Choroid plexus epithelial cell (primary cell): Measurements from ENCODE around the gene FNIP1.
"Not testable (repeated sequence)": the region's sequence is repeated elsewhere in the genome, so short reads cannot be mapped to it uniquely, and the experiment has no call there.

Experiments used
- DNase-seq: peaks from one replicate; pipeline ENCODE4 v3.0.0-alpha.2; 2010; ENCODE audit warnings: low read depth
- H3K4me3 ChIP-seq: 2 replicates; pipeline ENCODE4 v1.5.1; 2011; ENCODE audit warnings: low read depth, mild to moderate bottlenecking, control low read depth, low read length, moderate library complexity
- TF ChIP-seq, protein P1 (sequence below): conservative IDR thresholded peaks from 2 replicates; pipeline ENCODE4 v1.5.1; 2011; ENCODE audit warnings: low read depth, mild to moderate bottlenecking, control low read depth, inconsistent platforms, low read length, moderate library complexity

The FNIP1 gene

DNA sequence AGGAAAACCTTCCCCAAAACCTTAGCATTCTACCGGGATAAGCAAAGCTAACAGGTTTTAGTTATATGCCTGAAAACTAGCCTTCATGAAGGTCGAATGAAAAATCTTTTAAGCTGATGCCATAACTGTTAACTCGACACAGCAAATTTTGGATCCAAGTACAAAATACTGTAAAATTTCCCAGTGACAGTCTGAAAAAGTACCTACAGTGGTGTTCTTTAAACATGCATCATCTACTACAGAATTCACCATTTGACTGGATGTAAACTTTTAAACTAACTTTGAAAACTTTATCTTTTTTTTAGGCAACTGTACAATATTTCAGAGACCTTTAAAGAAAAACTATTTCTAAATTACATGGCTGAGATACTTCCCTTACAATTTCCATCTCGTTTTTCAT is 162.6 kb downstream of the FNIP1 start:
- DNase-seq: no peak
- TF ChIP-seq, protein P1, sequence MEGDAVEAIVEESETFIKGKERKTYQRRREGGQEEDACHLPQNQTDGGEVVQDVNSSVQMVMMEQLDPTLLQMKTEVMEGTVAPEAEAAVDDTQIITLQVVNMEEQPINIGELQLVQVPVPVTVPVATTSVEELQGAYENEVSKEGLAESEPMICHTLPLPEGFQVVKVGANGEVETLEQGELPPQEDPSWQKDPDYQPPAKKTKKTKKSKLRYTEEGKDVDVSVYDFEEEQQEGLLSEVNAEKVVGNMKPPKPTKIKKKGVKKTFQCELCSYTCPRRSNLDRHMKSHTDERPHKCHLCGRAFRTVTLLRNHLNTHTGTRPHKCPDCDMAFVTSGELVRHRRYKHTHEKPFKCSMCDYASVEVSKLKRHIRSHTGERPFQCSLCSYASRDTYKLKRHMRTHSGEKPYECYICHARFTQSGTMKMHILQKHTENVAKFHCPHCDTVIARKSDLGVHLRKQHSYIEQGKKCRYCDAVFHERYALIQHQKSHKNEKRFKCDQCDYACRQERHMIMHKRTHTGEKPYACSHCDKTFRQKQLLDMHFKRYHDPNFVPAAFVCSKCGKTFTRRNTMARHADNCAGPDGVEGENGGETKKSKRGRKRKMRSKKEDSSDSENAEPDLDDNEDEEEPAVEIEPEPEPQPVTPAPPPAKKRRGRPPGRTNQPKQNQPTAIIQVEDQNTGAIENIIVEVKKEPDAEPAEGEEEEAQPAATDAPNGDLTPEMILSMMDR: no peak
- peak overlapping the region; percentile 77 for H3K4me3 ChIP-seq

DNA sequence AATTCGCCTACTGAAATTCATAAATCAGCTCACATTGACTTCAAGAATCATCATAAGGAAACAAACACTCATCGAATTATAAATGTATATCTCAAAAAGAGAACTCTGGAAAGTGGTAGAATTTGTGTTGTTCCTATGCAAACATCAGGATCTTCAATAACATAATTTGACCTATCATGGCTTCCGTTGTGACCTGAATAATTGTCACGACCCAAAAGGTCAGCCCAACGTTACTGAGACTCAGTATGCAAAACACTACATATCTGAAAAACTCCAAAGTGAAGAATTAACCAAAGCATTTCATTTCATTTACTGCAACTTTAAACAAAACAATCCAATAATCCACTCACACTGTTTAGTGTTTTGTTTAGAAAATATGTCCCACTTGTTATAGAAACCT is 163.0 kb downstream of the FNIP1 start:
- DNase-seq: no peak
- TF ChIP-seq, protein P1: no peak
- H3K4me3 ChIP-seq: peak overlapping the region; percentile 77

DNA sequence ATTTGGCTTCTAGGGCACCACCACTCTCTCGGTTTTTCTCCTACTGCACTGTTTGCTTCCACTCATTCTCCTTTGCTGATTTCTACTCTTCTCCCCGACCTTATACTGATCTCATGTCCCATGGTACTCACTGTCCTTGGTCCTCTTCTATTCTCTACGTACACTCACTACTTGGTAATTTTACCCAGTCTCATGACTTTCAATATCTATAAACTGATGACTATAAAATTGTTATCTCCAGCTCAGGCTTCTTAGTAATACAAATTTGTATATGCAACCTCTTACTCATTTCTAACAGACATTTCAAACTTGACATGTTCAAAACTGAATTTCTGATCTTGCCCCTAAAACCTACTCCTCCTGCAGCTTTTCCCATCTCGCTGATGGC is 165.9 kb downstream of the FNIP1 start:
- H3K4me3 ChIP-seq: no peak overlapping the region
- DNase-seq: no peak
- TF ChIP-seq, protein P1: no peak

DNA sequence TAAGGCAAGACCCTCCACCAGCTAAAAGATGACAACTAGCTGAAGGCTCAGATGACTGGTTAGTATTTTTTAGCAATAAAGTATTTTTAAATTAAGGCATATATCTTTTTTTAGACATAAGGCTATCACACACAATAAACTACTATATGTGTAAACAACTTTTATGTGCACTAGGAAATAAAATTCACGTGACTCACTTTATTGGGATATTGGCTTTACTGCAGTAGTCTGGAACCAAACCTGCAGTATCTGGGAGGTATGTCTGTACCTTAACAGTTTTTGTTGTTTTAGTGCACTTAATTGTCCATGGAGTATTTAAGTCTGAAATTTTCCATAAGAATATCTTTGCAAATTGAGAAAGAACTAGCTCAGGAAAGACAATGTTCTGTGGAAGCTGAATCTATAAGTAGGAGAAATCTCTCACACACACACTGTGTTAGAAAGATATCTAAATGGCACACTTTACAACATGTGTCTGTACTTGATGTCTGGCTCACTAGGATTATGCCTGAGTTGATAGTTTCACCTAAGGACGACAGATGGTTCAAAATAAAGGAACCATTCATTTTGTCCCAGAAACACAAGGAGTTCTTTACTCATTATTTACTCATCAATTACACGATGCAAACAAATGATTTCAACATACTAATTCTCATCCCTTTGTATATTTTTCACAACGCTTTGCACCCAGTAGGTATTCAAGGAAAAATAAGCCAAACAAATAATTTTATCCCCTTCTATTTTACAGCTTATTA is 166.4 kb downstream of the FNIP1 start:
- DNase-seq: no peak
- TF ChIP-seq, protein P1: no peak
- H3K4me3 ChIP-seq: no peak overlapping the region

DNA sequence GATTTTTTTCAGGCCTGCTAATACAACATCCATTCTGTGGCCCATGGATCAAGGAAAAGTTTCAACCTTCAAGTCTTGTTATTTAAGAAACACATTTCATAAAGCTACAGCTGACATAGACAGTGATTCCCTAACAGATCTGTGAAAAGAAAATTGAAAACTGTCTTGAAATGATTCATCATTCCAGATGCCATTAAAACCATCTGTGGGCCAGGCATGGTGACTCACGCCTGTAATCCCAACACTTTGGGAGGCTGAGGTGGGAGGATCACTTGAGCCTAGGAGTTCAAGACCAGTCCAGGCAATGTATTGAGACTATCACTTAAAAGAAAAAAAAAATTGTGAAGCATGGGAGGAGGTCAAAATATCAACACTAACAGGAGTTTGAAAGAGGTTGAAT is 167.8 kb downstream of the FNIP1 start:
- TF ChIP-seq, protein P1: no peak
- H3K4me3 ChIP-seq: no peak overlapping the region
- peak; percentile 33 for DNase-seq

DNA sequence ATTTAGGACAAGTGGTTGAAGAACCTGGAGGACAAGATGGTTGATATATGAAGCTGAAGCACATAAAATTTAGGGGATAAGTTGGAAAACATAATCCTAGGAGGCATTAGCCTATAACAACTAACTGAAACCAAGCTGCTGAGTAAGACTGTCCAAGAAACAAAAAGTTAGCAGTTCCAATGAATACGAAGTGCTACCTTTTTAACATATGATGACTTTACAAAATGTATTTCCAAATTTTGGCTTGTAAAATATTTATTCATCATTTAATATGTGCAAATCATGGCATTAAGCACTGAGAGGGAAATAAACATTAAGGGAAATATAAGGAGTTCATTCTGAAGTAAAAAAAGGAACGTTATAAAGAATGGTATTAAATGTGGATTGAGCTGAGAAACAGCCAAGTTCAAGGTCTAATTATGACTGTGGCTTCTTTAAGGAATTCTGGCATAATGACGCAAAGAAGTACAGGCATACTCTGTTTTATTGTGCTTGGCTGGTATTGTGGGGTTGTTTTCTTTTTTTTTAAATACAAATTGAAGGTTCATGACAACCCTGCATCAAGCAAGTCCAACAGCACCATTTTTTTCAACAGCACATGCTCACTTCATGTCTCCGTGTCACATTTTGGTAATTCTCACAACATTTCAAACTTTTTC is 169.5 kb downstream of the FNIP1 start:
- H3K4me3 ChIP-seq: no peak overlapping the region
- no peak for DNase-seq
- TF ChIP-seq, protein P1: no peak

DNA sequence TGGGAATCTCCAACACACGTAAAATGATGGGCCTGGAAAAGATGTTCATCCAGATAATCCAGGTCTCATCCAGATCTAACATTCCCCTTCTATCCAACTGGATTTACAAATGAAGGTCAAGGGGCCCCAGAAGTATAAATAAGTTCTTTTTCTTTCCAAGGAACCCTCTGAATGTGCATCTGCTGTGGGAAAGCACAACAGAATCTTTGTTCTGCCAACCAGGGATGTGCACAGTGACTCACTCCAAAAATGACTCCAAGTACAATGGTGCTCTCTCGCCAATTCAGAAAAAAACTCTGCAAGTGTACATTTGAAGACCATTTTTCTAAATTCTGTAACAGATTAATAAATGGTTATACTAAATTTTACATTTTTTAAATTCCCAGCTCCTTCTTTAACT is 174.2 kb downstream of the FNIP1 start:
- H3K4me3 ChIP-seq: no peak overlapping the region
- DNase-seq: no peak
- TF ChIP-seq, protein P1: no peak

DNA sequence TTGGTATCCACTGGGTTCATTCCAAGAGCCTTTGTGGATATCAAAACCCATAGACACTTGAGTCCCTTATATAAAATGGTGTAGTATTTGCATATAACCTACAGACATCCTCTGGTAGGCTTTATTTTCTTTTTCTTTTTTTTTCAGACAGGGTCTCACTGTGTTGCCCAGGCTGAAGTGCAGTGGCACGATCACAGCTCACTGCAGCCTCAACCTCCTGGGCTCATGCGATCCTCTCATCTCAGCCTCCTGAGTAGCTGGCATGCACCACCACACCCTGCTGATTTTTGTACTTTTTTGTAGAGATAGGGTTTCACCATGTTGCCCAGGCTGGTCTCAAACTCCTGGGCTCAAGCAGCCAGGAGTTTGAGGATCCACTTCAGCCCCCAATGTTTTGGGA is 175.7 kb downstream of the FNIP1 start:
- H3K4me3 ChIP-seq: not testable (repeated sequence)

More for the DNA sequence above, 175.7 kb downstream of the FNIP1 start:
- DNase-seq: not testable (repeated sequence)
